ENCODE data around the gene ANKRD33B.
"Not testable (repeated sequence)": the region's sequence is repeated elsewhere in the genome, so short reads cannot be mapped to it uniquely, and the experiment has no call there.

The ANKRD33B gene

DNA sequence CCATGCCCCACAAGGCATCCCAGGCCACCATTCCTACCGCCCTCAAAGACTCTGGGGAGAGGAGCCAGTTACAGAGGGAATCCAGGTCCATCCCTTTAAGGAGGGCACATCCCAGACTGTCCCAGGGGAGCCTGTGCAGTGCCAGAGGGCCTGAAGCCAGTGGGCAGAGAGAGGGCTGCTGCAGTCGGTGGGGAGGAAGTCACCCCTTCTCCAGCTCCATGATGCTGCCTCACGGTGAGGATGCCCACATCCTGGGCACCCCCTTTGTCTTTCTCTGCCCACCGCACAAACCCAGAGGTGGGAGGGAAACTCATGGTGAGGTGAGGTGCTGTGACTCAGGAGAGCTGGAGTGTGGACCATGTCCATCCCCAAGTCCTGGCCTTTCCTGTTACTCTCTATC, 26.2 kb upstream of the ANKRD33B start:
- no peak for DNase-seq (ENCODE audit: low read depth)

GRCh38 chr5:10538103-10538788, 25.6 kb upstream of the ANKRD33B start:
- DNase-seq (ENCODE audit: low read depth), result no peak

DNA sequence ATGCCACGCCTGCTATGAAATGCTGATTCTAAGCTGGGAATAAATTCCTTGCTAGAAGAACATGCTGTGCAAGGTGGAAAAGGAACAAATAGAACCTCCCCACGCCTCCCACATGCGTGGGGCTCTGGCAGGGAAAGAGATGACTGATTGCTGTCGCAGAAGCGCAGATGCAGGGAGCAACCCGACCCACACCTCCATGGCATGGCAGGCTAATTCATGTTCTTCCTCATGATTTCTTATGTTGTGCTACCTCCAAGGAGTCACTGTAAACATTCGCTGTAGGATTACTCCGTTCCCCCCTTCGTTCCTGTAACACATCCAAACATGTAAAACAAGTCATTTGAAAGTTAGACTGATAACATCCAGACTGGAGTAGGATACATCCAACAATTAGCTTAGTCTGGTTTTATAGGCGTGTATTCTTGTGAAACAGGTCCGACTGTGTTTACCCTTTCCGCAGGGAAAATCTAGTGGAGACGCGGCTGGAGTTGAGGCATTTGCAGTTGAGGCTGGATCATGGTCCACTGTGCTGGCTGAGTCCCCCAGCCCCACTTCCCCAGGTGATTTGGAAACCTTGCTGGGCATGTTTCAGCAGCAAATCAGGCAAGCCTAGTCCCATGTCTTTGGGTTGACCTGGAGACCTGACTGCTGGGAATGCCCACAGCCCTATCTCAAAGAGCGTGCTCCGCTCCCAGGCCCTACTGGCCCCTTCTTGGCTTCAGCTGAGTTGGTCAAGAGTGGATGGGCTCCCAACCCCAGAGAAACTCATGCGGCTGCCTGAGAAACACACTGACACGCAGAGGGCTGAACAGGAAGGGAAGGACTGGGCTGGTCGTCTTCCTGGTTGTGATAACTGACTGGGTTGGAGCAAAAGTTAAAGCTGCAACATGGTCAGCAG, 24.8 kb upstream of the ANKRD33B start:
- DNase-seq (ENCODE audit: low read depth), result no peak

- no peak for DNase-seq (ENCODE audit: low read depth)
Observed at GRCh38 chr5:10539687-10539998, 24.2 kb upstream of the ANKRD33B start.

DNA sequence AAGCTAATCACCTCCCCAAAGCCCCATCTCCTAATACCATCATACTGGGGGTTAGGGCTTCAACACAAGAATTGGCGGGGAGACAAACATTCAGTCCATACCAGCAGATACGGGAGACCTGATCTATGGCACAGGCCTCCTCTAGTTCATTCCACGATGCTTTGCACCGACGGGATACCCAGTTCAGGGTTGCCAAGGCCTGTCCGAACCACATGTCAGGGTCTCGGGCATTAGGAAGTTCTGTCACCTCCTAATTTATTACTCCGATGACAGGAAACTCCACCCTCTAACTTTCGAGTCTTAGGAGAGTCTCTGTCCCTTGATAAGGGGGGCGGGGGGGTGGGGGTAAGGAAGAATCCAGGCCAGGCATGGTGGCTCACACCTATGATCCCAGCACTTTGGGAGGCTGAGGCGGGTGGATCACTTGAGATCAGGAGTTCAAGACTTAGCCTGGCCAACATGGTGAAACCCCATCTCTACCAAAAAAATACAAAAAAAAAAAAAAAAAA, 23.8 kb upstream of the ANKRD33B start:
- no peak for DNase-seq (ENCODE audit: low read depth)

GRCh38 chr5:10540951-10541646, 22.8 kb upstream of the ANKRD33B start:
- DNase-seq (ENCODE audit: low read depth), result no peak

- DNase-seq (ENCODE audit: low read depth), result no peak
Observed at GRCh38 chr5:10542055-10542550, 21.8 kb upstream of the ANKRD33B start.

DNA sequence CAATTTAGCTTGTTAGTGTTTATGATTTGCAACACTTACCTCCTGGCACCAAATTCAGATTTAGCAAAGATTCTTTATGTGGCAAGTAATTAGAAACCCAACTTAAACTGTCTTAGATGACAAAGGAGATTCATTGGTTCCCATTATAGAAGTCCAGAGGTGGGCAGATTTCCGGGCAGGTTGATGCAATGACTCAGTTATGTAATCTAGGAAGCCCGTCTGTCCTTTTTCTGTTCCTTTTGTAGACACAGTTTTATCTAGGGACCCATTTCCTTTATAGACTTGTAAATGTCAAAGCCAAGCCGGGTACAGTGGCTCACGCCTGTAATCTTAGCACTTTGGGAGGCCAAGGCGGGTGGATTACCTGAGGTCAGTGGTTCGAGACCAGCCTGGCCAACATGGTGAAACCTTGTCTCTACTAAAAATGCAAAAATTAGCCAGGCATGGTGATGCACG, 20.3 kb upstream of the ANKRD33B start:
- DNase-seq (ENCODE audit: low read depth), result no peak

DNA sequence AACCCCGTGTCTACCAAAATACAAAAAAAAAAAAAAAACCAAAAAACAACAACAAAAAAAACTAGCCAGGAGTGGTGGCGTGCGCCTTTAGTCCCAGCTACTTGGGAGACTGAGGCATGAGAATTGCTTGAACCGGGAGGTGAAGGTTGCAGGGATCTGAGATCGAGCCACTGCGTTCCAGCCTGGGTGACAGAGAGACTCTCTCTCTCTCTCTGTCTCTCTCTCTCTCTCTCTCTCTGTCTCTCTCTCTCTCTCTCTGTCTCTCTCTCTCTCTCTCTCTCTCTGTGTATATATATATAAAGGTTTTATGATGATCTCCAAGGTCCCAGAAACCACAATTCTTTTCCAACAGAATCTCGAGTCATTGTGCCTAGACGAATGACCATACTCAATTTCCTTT, 18.8 kb upstream of the ANKRD33B start:
- no peak for DNase-seq (ENCODE audit: low read depth)

DNA sequence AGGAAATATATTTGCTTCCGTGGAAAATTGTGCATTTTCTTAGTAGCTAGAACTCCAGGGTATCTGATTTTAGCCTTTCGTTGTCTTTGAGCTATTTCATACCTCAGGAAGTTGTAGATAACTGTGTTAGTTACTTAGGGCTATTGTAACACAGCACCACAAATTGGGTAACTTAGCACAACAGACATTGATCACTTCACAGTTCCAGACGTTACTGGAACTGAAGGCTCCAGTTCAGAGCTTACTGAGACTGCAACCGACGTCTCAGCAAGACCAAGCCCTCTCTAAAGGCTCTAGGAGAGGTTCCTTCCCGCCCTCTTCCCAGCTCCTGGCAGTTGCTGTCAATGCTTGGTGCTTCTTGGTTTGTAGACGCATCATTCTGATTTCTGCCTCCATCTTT, 17.7 kb upstream of the ANKRD33B start:
- no peak for DNase-seq (ENCODE audit: low read depth)

DNA sequence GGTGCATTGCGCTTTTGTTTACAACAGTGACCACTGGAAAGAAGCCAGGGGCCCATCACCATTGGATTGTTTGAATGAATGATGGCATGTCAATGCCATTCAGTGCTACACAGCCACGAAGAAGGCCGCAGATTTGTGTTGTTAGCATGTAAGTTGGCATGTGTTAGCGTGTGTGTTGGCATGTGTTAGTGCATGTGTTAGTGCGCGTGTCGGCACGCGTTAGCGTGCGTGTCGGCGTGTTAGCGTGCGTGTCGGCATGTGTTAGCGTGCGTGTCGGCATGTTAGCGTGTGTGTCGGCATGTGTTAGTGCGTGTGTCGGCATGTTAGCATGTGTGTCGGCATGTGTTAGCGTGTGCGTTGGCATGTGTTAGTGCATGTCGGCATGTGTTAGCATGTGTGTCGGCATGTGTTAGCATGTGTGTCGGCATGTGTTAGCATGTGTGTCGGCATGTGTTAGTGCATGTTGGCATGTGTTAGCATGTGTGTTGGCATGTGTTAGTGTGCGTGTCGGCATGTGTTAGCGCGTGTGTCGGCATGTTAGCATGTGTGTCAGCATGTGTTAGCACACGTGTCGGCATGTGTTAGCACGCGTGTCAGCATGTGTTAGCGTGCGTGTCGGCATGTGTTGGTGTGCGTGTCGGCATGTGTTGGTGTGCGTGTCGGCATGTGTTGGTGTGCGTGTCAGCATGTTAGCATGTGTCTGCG, 15.3 kb upstream of the ANKRD33B start:
- no peak for DNase-seq (ENCODE audit: low read depth)

DNA sequence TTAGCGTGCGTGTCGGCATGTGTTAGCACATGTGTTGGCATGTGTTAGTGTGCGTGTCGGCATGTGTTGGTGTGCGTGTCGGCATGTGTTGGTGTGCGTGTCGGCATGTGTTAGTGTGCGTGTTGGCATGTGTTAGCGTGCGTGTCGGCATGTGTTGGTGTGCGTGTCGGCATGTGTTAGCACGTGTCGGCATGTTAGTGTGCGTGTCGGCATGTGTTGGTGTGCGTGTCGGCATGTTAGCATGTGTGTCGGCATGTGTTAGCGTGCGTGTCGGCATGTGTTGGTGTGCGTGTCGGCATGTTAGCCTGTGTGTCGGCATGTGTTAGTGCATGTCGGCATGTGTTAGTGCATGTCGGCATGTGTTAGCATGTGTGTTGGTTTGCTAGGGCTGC, 14.8 kb upstream of the ANKRD33B start:
- not testable (repeated sequence) for DNase-seq (ENCODE audit: low read depth)

DNA sequence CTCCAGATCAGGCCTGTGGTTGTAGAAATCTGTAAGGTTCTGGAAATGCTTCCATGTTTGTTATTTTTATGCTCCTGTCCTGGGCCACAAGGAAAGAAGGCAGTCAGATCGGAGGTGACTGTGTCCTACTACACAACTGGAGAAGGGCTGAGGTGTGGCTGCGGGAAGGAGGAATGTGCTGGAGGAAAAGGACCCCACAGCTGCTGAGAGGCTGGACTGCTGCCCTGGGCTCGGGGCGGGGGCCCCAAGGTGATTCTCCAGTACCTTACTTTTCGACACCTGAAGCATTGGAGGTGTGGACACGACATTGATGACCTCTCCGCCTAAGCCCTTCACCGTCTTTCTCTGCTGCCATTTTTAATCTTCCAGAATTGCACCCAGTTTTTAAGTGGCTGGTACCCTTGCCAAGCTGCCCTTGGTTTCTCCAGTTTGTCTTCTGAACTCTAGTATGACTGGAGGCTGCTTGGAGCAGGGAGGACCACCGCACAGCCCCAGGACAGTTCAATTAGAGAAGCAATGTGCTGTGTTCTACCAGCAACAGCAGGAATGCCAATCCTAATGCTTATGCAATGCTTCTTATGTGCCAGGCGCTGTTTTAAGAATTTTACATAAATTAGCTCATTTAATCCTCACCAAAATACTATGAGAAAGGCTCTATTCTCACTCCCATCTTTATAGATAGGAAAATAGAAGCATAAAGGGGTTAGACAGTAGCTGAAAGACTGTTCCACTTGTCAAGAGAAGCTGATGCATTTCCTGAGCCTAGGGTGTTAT, 13.5 kb upstream of the ANKRD33B start:
- DNase-seq (ENCODE audit: low read depth), result no peak

DNA sequence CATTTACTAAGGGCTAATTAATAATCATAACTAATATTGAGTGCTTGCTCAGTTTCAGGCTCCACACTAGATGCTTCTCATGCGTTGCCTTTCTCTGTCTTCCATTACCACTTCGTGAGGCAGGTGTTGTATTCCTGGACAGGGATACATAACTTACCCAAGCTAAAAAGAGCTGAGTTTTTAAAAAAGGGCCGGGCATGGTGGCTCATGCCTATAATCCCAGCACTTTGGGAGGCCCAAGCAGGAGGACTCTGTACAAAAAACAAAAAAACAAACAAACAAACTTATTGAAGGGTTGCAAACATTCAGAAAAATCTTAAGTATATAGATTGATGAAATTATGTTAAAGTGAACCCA, 12.1 kb upstream of the ANKRD33B start:
- no peak for DNase-seq (ENCODE audit: low read depth)

DNA sequence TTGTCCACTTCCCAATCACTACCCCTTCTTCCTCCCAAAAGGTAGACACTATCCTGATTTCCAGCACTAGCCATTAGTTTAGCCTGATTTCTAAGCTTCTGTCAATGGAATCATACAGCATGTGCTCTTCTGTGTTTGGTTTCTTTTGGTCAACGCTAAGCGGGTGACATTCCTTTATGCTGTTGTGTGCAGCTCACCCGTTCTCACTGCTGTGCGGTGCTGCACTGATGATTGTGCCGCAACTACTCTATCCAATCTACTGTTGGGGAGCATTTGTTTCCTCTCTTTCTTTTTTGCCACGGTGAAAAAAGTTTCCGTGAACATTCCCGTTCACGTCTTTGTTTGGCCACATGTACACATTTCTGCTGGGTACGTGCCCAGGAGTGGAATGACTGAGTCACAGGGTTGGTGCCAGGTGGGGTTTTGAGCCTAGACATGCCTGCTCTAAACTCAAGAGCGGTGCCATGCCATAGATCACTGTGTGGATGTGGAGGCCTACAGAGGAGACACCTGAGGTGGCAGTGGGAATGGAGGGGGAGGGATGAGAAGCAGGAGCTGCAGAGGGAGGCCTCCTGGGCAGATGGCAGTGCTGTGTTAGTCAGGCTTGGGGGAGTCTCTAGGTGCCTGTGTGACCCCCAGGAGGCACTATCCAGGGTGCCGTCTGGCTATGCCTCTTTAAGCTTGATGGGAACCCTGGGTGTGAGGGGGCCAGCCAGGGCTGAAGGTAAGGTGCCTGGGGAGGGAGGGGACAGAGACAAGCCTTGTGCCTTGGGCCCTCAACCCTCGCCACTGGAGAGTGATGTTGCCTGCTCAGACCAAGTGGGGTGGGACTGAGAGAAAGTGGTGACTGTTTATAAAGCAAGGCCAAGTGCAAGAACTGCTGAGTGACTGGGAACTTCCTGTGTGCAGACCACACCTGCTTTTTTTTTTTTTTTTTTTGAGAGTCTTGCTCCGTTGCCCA, 11.4 kb upstream of the ANKRD33B start:
- no peak for DNase-seq (ENCODE audit: low read depth)

- no peak for DNase-seq (ENCODE audit: low read depth)
Observed at GRCh38 chr5:10553476-10553875, 10.4 kb upstream of the ANKRD33B start.

- DNase-seq (ENCODE audit: low read depth), result no peak
Observed at GRCh38 chr5:10555277-10555684, 8.6 kb upstream of the ANKRD33B start.

DNA sequence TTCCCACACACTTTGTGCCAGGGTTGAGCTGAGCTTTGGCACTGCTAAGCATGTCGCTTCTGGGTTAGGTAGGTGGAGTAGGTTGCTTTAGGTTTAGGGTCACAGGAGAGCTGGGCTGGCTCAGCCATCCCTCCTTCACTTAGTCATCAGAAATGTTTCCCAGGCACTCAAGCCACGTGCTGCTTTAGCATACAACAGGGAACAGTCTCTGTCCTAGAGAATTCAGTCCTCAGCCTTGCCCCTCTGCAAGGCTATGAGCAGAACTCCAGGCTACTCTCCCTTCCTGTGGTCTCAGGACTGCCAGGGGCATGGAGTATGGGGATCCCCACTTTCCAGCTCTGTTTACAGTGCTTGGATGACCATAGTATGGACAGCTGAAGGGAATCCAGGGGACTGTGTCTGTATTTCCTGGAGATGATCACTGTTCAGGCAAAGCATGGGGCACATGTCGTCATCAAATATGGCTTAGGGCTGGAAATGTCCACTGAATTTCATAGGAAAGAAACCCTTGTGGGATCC, 7.5 kb upstream of the ANKRD33B start:
- no peak for DNase-seq (ENCODE audit: low read depth)

DNA sequence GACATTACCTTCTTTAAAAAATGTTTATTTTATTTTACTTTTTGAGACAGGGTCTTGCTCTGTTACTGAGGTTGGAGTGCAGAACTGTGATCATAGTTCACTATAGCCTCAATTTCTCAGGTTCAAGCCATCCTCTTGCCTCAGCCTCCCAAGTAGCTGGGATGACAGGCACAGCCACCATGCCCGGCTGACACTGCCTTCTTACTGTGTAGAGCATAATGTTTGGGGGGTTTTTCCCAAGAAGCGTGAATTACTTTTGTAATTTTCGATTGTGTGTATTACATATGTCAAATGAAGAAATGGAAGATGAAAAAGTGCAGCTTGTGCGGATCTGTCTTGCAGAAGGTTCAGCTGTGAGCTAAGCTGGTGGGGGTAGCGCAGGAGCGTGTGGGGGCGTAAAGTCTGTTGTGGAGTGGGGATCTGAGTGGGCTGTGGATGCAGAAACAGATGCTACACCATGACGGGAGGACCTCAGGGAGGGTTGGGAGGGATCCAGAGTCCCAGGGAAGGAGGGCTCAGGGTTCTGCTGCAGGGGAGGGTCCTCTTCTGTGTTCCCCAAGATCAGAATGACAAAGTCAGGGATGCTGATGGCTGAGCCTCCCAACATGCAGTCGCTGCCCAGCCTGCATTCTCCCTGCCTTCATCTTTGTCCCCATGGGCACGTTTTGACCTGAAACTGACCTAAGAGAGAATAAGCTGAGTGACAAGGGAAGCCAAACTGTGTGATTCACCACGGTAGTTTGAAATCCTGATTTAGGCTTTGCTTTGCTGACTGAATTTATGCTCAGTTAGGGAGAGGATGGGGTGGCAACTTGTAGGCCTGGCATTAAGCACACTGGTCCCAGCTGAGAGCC, 6.8 kb upstream of the ANKRD33B start:
- DNase-seq (ENCODE audit: low read depth), result no peak

Data from activated T-helper 9 cell treated with anti-CD3 and anti-CD28 coated beads, Interleukin-2, amount 50 U/mL, for 16 hours (primary cell).